Osteoblast (primary cell): ENCODE results near the gene ASB2. TPM values are rescaled to one million over a fixed set of nuclear protein-coding genes. Genes with fewer than 3 reads are reported as not detected.

Experiments
- DNase-seq: peaks from one replicate; pipeline ENCODE4 v3.0.0; 2011; ENCODE audit warnings: low spot score, mixed read lengths; ENCODE audit not compliant: insufficient read length; ENCODE audit errors: missing footprints
- H2AFZ ChIP-seq: 2 replicates; pipeline ENCODE4 v1.6.0; 2011; ENCODE audit warnings: mild to moderate bottlenecking, low read length
- H3K27ac ChIP-seq: 2 replicates; pipeline ENCODE4 v1.5.1; 2011; ENCODE audit warnings: mild to moderate bottlenecking, low read depth, low read length, moderate library complexity
- H3K27me3 ChIP-seq: 2 replicates; pipeline ENCODE4 v1.6.0; 2012; ENCODE audit warnings: mild to moderate bottlenecking, control low read depth, inconsistent platforms, low read length, moderate library complexity; ENCODE audit not compliant: insufficient read depth
- H3K36me3 ChIP-seq: 2 replicates; pipeline ENCODE4 v1.5.1; 2011; ENCODE audit warnings: mild to moderate bottlenecking, low read length, control low read depth, moderate library complexity; ENCODE audit not compliant: insufficient read depth
- H3K4me1 ChIP-seq: 2 replicates; pipeline ENCODE4 v1.5.1; 2011; ENCODE audit warnings: mild to moderate bottlenecking, low read length, control low read depth, moderate library complexity; ENCODE audit not compliant: insufficient read depth
- H3K4me2 ChIP-seq: 2 replicates; pipeline ENCODE4 v1.6.0; 2011; ENCODE audit warnings: mild to moderate bottlenecking, low read length; ENCODE audit not compliant: insufficient read depth
- H3K4me3 ChIP-seq: fragments of 200-600 bp; sonication (generic); 3 replicates; pipeline ENCODE4 v1.5.1; 2012; ENCODE audit warnings: mild to moderate bottlenecking, low read length, inconsistent platforms; ENCODE audit not compliant: insufficient read depth
- H3K79me2 ChIP-seq: 2 replicates; pipeline ENCODE4 v1.6.0; 2012; ENCODE audit warnings: mild to moderate bottlenecking, low read length, control low read depth, inconsistent platforms; ENCODE audit not compliant: insufficient read depth
- H3K9me3 ChIP-seq: 2 replicates; pipeline ENCODE4 v1.5.1; 2011; ENCODE audit warnings: low read depth, low read length, control low read depth
- H4K20me1 ChIP-seq: 2 replicates; pipeline ENCODE4 v1.6.0; 2012; ENCODE audit warnings: mild to moderate bottlenecking, low read length, control low read depth; ENCODE audit not compliant: insufficient read depth
- total RNA-seq: library from RNA; depleted of rRNA; stranded (reverse); fragments of >200 nt; gene quantifications from 2 replicates; pipeline ENCODE4 v1.2.3, GENCODE V29; 2012
- TF ChIP-seq, protein P1 (sequence below): IDR thresholded peaks from 2 replicates; pipeline ENCODE4 v1.5.1; 2011; ENCODE audit warnings: mild to moderate bottlenecking, low read depth, low read length, moderate library complexity; ENCODE audit errors: extremely low read depth

ASB2 gene
- total RNA-seq, 1 donor: 1.1 TPM

DNA sequence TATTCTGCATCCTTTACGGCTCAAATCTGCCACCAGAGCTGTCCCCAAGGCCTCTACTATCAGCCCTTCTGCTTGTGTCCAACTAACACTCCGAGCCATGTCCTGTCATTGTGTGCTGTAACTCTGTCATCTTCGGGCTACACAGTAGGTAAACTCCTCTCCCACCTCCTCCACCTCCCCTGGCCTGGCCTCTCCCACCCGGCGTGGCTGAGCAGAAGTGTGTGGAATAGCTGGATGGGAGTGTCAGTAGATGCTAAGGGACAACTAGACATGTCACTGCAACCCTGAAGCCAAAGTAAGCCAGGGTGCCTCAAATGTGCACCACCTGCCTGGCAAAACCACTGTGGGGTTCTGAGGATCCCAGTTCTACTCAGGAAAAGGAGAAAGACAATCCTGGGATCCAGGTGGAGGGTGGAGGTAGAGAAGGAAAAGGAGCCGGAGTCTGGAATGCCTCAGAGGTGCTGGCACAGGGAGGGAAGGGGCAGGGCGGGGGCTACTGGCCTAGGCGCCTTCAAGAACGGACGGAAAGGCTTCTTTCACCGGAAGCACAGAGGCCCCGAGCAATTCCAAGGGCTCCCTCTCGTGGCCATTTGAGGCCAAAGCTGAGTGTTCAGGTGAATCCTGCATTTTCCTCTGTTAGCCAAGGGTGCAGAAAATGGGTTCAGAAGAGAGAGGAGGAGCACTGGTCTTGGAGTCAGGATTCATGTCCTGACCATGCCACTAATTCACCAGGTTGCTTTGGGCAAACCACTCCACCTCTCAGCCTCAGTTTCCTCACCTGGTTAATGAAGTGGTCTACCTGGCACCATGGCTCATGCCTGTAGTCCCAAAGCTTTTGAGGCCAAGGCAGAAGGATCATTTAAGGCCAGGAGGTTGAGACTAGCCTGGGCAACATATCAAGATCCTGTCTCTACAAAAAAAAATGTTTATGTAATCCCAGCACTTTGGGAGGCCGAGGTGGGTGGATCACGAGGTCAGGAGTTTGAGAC lies 69.7 kb downstream of the ASB2 start:
- no peak overlapping the region for H3K4me2 ChIP-seq
- no peaks in the 10 kb centered on the region for H3K4me1 ChIP-seq
- TF ChIP-seq, protein P1, sequence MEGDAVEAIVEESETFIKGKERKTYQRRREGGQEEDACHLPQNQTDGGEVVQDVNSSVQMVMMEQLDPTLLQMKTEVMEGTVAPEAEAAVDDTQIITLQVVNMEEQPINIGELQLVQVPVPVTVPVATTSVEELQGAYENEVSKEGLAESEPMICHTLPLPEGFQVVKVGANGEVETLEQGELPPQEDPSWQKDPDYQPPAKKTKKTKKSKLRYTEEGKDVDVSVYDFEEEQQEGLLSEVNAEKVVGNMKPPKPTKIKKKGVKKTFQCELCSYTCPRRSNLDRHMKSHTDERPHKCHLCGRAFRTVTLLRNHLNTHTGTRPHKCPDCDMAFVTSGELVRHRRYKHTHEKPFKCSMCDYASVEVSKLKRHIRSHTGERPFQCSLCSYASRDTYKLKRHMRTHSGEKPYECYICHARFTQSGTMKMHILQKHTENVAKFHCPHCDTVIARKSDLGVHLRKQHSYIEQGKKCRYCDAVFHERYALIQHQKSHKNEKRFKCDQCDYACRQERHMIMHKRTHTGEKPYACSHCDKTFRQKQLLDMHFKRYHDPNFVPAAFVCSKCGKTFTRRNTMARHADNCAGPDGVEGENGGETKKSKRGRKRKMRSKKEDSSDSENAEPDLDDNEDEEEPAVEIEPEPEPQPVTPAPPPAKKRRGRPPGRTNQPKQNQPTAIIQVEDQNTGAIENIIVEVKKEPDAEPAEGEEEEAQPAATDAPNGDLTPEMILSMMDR: peak; percentile 78
- H3K79me2 ChIP-seq: no peaks in the 10 kb centered on the region
- peak overlapping the region; percentile 61 for H2AFZ ChIP-seq
- H3K27ac ChIP-seq: no peak overlapping the region
- no peaks in the 10 kb centered on the region for H4K20me1 ChIP-seq
- H3K9me3 ChIP-seq: no peaks in the 10 kb centered on the region
- H3K4me3 ChIP-seq: no peak overlapping the region
- peak; percentile 88 for DNase-seq
- H3K36me3 ChIP-seq: no peaks in the 10 kb centered on the region
- no peaks in the 10 kb centered on the region for H3K27me3 ChIP-seq

DNA sequence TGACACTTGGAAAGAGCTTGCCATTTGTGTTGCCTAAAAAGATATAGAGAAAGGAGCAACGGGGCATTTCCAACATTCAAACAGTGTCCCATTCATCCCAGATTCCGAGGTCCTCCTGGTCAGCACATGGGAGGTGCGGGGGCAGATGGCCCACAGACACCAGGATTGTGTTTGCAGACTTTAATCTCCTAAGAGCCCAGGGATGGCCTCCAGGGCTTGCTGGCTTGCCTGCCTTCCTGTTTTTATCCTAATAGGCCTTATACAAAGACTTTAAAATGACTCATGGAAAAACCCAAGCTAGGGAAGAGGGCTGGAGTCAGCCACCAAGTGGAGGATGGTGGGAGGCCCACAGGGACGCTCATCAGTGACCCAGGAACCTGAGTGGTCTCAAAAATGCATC lies 70.7 kb downstream of the ASB2 start:
- H3K4me3 ChIP-seq: no peak overlapping the region
- no peaks in the 10 kb centered on the region for H3K27me3 ChIP-seq
- no peaks in the 10 kb centered on the region for H3K79me2 ChIP-seq
- no peak overlapping the region for H3K27ac ChIP-seq
- no peak overlapping the region for H3K4me2 ChIP-seq
- no peaks in the 10 kb centered on the region for H3K9me3 ChIP-seq
- DNase-seq: no peak
- no peaks in the 10 kb centered on the region for H3K4me1 ChIP-seq
- TF ChIP-seq, protein P1: no peak
- H2AFZ ChIP-seq: no peak overlapping the region
- H4K20me1 ChIP-seq: no peaks in the 10 kb centered on the region
- H3K36me3 ChIP-seq: no peaks in the 10 kb centered on the region

DNA sequence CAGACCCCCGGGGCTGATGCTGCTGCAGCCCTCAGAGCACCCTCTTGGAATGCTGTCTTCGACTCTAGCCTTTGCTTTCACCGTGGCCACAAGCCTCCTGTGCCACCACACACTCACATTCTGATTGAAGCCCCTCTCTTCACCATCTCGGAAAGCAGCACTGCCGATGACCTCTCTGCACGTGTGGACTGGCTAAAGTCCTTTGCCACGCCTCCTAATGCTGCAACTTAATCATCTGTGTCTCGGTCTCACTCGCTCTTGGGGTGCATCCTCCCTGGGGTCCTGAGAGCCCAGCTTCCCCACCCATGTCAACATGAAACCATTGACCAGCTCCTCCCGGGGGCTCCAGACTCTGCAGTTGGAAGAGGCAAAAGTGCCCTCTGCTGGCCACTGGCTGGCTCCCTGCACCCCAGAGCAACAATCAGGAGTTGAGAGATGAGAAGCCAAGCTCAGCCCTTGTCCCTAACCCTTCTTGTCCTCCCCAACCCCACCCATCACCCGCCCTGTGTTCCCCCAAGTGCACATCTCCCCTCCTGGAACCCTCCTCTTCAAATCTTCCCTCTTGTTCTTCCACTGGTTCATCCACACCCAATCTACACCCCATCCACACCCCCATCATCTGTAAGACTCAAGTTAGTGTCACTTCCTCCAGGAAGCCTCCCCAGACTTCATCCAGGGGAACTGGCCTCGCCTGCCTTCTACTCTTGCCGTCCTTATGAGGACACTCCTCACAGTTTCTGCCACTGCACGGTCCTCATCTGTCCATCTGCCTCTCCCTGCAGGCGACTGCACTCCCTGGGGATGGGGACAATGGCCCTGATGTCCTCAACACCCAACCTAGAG lies 72.8 kb downstream of the ASB2 start:
- peak; percentile 77 for DNase-seq
- H2AFZ ChIP-seq: no peak overlapping the region
- no peak overlapping the region for H3K4me3 ChIP-seq
- H3K79me2 ChIP-seq: no peaks in the 10 kb centered on the region
- H3K4me1 ChIP-seq: no peaks in the 10 kb centered on the region
- no peaks in the 10 kb centered on the region for H3K9me3 ChIP-seq
- no peaks in the 10 kb centered on the region for H3K27me3 ChIP-seq
- no peaks in the 10 kb centered on the region for H3K36me3 ChIP-seq
- no peak overlapping the region for H3K4me2 ChIP-seq
- H3K27ac ChIP-seq: no peak overlapping the region
- TF ChIP-seq, protein P1: peak; percentile 52
- no peaks in the 10 kb centered on the region for H4K20me1 ChIP-seq
